GM18861 (cell line): ENCODE measurements around the gene FTO.

ENCODE experiments used
- ATAC-seq: cut with Tn5 transposase; IDR thresholded peaks from one replicate; pipeline ENCODE4 v1.9.1; 2021; ENCODE audit not compliant: unreplicated experiment

FTO gene

GRCh38 chr16:54143934-54144571, 440.1 kb downstream of the FTO start:
- no peak for ATAC-seq

GRCh38 chr16:54144572-54144947, 440.6 kb downstream of the FTO start:
- no peak for ATAC-seq

GRCh38 chr16:54145881-54146280, 441.9 kb downstream of the FTO start:
- ATAC-seq, result no peak

- ATAC-seq, result no peak
Observed at GRCh38 chr16:54148974-54149373, 445.0 kb downstream of the FTO start.

DNA sequence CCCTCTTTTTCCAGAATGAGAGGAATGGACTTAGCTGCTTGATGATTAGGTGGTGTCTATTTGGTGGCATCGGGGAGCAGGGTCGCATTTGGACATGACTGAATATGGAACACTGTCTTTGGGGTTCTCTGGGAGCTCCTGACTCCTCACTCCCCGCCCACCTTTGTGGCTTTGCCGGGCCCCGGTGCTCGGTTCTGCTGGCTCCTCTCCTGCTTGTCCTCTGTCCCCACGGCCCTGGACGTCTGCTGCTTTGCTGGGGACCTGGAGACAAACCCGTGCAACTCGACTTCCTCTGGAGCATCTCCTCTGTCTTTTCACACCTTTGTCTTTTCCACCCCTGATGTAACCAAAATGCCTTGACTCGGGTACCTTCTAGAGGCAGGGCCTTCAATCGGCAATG, 446.9 kb downstream of the FTO start:
- ATAC-seq, result no peak

- no peak for ATAC-seq
Observed at GRCh38 chr16:54152362-54153239, 448.6 kb downstream of the FTO start.

GRCh38 chr16:54153240-54153934, 449.4 kb downstream of the FTO start:
- no peak for ATAC-seq

- ATAC-seq, result no peak
Observed at GRCh38 chr16:54156349-54156748, 452.4 kb downstream of the FTO start.

- no peak for ATAC-seq
Observed at GRCh38 chr16:54158986-54159385, 455.0 kb downstream of the FTO start.

GRCh38 chr16:54159490-54160080, 455.6 kb downstream of the FTO start:
- no peak for ATAC-seq

DNA sequence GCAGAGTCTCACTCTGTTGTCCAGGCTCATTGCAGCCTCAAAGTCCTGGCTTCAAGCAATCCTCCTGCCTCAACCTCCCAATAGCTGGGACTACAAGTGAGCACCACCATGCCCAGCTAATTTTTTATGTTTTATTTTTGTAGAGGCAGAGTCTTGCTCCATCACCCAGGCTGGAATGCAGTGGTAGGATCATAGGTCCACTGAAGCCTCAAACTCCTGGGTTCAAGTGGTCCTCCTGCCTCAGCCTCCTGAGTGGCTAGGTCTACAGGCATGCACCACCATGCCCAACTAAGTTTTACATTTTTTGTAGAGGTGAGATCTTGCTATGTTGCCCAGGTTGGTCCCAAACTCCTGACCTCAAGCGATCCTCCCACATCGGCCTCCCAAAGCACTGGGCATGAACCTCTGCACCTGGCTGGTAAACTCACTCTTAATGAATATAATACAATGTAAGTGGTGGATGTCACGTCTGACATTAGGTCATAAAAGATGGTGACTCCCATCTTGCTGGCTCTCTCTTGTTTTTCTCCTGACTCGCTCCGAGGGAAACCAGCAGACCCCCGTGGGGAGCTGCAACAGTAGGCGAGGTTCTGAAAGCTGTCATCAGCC, 456.4 kb downstream of the FTO start:
- ATAC-seq, result no peak

DNA sequence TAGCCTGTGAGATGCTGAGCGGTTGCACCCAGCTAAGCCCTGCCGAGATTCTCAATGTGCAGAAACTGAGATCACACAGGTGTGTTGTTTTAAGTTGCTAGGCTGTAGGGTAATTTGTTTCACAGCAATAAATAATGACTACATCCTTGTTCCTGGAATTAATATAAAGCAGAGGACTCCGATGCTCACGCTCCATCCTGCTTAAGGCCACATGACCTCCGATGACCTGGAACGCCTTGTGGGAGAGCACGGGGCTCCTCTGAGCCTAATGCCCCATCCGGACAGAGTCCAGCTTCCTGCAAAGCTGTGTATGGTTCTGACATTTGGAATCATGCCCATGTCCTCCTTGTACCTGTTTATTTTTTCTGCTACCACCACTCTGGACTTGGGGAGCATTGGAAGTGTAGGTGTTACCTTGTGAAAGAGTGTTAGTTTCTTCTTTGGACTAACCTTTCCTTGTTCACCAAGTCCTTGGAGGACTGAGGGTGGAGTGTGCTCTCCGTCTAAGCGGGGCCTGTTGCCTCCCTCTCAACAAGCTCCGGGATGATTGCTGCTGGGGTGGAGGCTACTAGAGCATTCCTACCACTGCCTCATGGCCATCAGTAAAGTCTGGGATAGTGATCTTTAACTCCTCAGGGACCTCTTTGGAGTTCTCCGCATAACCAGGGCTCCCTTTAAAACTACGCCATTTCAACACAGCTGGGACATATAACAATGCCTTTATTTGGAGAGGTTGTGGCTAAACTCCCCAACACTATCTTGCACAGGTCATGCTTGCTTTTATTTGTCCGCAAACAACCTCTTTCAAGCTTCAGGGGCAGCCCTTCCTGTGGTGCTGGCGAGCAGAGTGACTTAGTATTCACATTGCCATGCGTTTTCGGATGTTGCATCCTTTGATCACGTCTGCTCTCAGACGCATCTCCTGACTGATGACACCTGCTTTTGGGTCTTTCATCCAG, 457.3 kb downstream of the FTO start:
- no peak for ATAC-seq

DNA sequence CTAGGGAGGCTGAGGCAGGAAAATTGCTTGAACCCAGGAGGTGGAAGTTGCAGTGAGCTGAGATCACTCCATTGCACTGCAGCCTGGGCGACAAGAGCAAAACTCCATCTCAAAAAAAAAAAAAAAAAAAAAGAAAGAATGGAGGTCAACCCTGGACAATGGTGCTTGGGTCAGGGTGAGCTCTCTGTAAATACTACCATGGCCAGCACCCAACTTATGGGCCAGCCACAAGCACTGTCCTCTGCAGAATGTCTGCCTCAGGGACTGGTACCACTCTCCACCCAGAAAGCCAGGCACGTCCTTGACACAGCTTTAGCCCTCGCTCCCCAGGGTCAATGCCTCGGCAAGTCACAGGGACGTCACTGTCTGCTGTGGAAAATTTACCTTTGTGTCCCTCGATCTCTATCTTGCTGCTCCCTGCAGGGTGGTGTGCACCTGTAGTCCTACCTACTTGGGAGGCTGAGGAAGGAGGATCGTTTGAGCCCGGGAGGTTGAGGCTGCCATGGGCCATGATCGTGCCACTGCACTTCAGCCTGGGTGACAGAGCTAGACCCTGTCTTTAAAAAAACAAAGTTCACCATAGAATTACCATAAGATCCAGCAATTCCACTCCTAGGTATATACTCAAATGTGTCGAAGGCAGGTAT, 459.4 kb downstream of the FTO start:
- no peak for ATAC-seq

DNA sequence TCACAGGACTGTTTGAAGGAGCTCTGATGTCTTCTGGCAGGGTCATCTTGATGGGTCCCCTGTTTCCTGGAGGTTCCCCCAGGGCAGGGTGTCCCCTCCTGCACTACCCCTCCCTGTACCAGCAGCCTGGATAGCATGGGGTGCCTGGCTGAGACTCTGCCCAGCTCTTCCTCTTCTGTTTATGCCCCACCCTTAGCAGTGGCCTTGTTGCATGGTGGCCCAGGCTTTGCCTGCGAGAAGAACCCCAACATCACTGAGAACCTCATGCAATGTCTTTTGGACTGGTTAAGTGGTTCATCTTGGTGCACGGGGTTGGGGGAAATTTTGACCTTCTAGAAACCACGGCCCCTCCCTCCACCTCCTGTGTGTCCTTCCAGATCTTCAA, 460.8 kb downstream of the FTO start:
- no peak for ATAC-seq

DNA sequence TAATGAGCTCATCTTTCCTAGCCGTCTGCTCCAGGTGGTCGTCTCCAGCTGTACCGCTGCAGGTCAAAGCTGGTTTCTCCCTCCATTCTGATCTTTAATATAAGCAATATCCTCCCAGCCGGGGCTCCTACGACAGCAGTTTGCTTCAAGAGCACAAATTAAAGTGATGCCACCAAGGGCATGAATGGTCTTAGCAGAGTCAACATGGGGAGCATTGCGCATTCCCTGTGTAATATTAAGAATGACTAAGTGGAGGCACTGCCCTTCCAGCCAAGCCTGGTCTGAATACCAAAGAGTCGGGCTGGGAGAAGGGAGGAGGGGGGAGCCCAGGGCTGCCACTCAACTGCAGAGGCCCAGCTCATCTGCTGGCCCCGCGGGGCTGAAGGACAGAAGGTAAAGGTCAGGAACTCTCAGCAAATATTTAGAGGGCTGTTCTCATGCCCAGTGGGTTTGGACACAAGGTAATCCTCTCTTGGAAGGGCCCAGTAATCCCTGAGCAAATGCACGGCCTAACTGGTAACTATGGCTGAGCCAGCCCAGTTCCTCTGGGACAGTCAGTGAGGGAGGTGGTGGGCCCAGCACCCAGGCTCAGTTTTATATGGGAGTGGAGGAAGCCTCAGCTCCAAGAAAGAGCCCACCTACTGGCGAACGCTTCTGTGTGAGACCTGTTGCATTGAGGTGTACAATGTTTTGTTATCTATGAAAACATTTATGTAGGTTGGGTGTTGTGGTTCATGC, 461.4 kb downstream of the FTO start:
- ATAC-seq, result no peak

DNA sequence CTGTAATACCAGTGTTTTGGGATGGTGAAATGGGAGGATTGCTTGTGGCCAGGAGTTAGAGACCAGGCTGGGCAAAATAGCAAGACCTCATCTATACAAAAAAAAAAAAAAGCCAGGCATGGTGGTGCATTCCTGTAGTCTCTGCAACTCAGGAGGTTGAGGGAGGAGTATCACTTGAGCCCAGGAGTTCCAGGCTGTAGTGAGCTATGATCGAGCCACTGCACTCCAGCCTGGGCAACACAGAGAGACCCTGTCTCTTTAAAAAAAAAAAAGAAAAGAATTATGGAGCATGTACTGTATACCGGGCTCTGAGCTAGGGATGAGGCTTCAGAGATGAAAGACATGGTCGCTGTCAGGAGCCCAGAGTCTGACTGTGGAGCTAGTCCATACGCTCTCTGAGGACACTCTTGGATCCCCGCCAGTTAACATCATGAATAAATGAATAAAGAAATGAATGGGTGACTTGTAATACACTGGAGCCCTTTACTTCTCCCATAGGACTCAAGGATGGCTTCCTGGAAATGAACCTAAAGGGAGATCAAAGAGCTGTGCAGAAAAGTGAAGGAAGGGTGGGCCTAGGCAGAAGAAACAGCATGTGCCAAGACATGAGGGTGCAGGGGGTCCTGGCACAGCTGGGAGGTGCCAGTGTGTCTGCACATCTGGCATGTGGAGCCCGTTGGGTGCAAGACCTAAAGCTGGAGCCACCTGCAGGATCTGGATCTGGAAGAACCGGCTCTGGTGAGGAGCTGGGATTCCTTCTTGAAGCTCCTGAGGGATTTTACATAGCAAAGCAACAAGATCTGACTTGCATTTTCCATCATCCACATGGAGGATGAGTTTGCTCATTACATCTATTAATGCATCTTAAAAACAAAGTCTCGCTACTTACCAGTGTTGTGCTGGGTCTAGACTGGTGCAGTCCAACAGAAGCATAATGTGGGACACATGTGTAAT, 462.2 kb downstream of the FTO start:
- no peak for ATAC-seq

GRCh38 chr16:54169112-54169511, 465.2 kb downstream of the FTO start:
- ATAC-seq, result no peak
